Measurements from ENCODE around the gene RCAN2. TPM values are rescaled to one million over a fixed set of nuclear protein-coding genes. Genes with fewer than 3 reads are reported as not detected.

The RCAN2 gene
- total RNA-seq, 1 experiment from 2014 or later, result 3.7 TPM

GRCh38 chr6:46324706-46325105 lies 166.5 kb downstream of the RCAN2 start:
- CTCF ChIA-PET, result no interaction called here

GRCh38 chr6:46323966-46324622 lies 167.2 kb downstream of the RCAN2 start:
- H3K27ac Mint-ChIP-seq (ENCODE audit: unreplicated experiment), result no peak overlapping the region
- DNase-seq, result no peak
- no peaks in the 10 kb centered on the region for H3K27me3 Mint-ChIP-seq (ENCODE audit: unreplicated experiment)
- H3K4me3 Mint-ChIP-seq (ENCODE audit: low read depth, unreplicated experiment), result no peak overlapping the region
- intact Hi-C loops (cut with micrococcal nuclease; ENCODE audit: unreplicated experiment), result no loop called here
- no peaks in the 10 kb centered on the region for H3K9me3 Mint-ChIP-seq (ENCODE audit: low read depth, unreplicated experiment)
- no peak for TF ChIP-seq CTCF (IDR thresholded peaks at IDR 0.05; ENCODE audit: unreplicated experiment)
- CTCF ChIA-PET, result interaction anchor here (1.1 kb wide), 1 partner anchor 7 kb away, joined by 3 read pairs; no protein-coding TSS in a partner anchor
- H3K4me1 Mint-ChIP-seq (ENCODE audit: low read depth, unreplicated experiment), result no peaks in the 10 kb centered on the region
- no TSS peak for BruUV-seq (replicated peaks)
- no peaks in the 10 kb centered on the region for H3K36me3 Mint-ChIP-seq (ENCODE audit: insufficient read depth, unreplicated experiment)

More at GRCh38 chr6:46324706-46325105, 166.5 kb downstream of the RCAN2 start:
- no peak for TF ChIP-seq CTCF (IDR thresholded peaks at IDR 0.05; ENCODE audit: unreplicated experiment)
- Mint-ChIP-seq H3K27me3 (ENCODE audit: unreplicated experiment) (no peaks in the 10 kb centered on the region), H3K4me1 (ENCODE audit: low read depth, unreplicated experiment) (no peaks in the 10 kb centered on the region), H3K36me3 (ENCODE audit: insufficient read depth, unreplicated experiment) (no peaks in the 10 kb centered on the region), H3K9me3 (ENCODE audit: low read depth, unreplicated experiment) (no peaks in the 10 kb centered on the region), H3K27ac (ENCODE audit: unreplicated experiment) (no peak overlapping the region), H3K4me3 (ENCODE audit: low read depth, unreplicated experiment) (no peak overlapping the region)
- DNase-seq, result no peak
- no TSS peak for BruUV-seq (replicated peaks)
- intact Hi-C loops (cut with micrococcal nuclease; ENCODE audit: unreplicated experiment), result no loop called here

- no TSS peak for BruUV-seq (replicated peaks)
- Mint-ChIP-seq H3K4me3 (ENCODE audit: low read depth, unreplicated experiment) (no peak overlapping the region), H3K36me3 (ENCODE audit: insufficient read depth, unreplicated experiment) (no peaks in the 10 kb centered on the region), H3K9me3 (ENCODE audit: low read depth, unreplicated experiment) (no peaks in the 10 kb centered on the region), H3K27me3 (ENCODE audit: unreplicated experiment) (no peaks in the 10 kb centered on the region), H3K4me1 (ENCODE audit: low read depth, unreplicated experiment) (no peaks in the 10 kb centered on the region), H3K27ac (ENCODE audit: unreplicated experiment) (no peak overlapping the region)
- DNase-seq, result no peak
- TF ChIP-seq CTCF (IDR thresholded peaks at IDR 0.05; ENCODE audit: unreplicated experiment), result no peak
- intact Hi-C loops (cut with micrococcal nuclease; ENCODE audit: unreplicated experiment), result no loop called here
- CTCF ChIA-PET, result interaction anchor here (1.1 kb wide), 1 partner anchor 8 kb away, joined by 3 read pairs; no protein-coding TSS in a partner anchor
Measured at GRCh38 chr6:46323312-46323965, 167.8 kb downstream of the RCAN2 start.

GRCh38 chr6:46320505-46320904 lies 170.7 kb downstream of the RCAN2 start:
- Mint-ChIP-seq H3K9me3 (ENCODE audit: low read depth, unreplicated experiment) (no peaks in the 10 kb centered on the region), H3K36me3 (ENCODE audit: insufficient read depth, unreplicated experiment) (no peaks in the 10 kb centered on the region), H3K27me3 (ENCODE audit: unreplicated experiment) (no peaks in the 10 kb centered on the region), H3K4me1 (ENCODE audit: low read depth, unreplicated experiment) (no peaks in the 10 kb centered on the region), H3K4me3 (ENCODE audit: low read depth, unreplicated experiment) (no peak overlapping the region), H3K27ac (ENCODE audit: unreplicated experiment) (no peak overlapping the region)
- no peak for DNase-seq
- no TSS peak for BruUV-seq (replicated peaks)
- intact Hi-C loops (cut with micrococcal nuclease; ENCODE audit: unreplicated experiment), result no loop called here
- CTCF ChIA-PET, result no interaction called here
- TF ChIP-seq CTCF (IDR thresholded peaks at IDR 0.05; ENCODE audit: unreplicated experiment), result no peak

Data from Calu3 (cell line).